WTC11 (cell line): ENCODE results near the gene AQP4.

Source experiments
- SP1 ChIP-seq: sonication (generic); formaldehyde crosslinking; conservative IDR thresholded peaks from 2 replicates; pipeline ENCODE4 v1.8.1; 2022; ENCODE audit warnings: missing genetic modification reagents
- TF ChIP-seq, protein P1 (sequence below): sonication (generic); formaldehyde crosslinking; IDR thresholded peaks from 2 replicates; pipeline ENCODE4 v1.8.0; 2023; ENCODE audit warnings: missing genetic modification reagents
- TF ChIP-seq, protein P2 (sequence below): fragments of 250-450 bp; sonication (Bioruptor Pico); conservative IDR thresholded peaks from 2 replicates; pipeline ENCODE4 v1.9.0; 2021; ENCODE audit warnings: mild to moderate bottlenecking
- TF ChIP-seq, protein P3 (sequence below): fragments of 200-600 bp; IDR thresholded peaks from 2 replicates; pipeline ENCODE4 v1.8.0; 2022; ENCODE audit warnings: antibody characterized with exemption
- TF ChIP-seq, protein P4 (sequence below): sonication (generic); formaldehyde crosslinking; IDR thresholded peaks from 2 replicates; pipeline ENCODE4 v1.8.1; 2022; ENCODE audit warnings: missing genetic modification reagents, borderline replicate concordance

DNA sequence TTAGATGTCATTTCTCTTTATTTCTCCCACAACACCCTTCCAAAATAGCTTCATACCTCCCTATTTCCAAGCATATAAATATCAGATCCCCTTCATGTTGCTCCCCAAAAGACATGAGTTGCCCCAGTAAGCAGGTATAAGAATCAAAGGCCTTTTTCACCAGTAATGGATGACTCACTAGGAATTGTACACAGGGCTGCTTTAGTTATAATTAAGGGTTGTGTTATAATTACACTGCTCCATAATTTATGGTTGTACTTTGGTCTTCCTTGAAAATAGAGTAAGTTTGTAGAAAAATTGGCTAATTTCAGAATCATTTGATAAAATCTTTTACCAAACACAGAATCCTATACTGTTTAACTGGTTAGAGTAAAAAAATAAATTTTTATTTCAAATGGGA lies 8.8 kb upstream of the AQP4 start:
- TF ChIP-seq SP1 (CRISPR knock-in tag) = no peak
- TF ChIP-seq, protein P1, sequence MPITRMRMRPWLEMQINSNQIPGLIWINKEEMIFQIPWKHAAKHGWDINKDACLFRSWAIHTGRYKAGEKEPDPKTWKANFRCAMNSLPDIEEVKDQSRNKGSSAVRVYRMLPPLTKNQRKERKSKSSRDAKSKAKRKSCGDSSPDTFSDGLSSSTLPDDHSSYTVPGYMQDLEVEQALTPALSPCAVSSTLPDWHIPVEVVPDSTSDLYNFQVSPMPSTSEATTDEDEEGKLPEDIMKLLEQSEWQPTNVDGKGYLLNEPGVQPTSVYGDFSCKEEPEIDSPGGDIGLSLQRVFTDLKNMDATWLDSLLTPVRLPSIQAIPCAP (CRISPR knock-in tag) = no peak
- TF ChIP-seq, protein P2, sequence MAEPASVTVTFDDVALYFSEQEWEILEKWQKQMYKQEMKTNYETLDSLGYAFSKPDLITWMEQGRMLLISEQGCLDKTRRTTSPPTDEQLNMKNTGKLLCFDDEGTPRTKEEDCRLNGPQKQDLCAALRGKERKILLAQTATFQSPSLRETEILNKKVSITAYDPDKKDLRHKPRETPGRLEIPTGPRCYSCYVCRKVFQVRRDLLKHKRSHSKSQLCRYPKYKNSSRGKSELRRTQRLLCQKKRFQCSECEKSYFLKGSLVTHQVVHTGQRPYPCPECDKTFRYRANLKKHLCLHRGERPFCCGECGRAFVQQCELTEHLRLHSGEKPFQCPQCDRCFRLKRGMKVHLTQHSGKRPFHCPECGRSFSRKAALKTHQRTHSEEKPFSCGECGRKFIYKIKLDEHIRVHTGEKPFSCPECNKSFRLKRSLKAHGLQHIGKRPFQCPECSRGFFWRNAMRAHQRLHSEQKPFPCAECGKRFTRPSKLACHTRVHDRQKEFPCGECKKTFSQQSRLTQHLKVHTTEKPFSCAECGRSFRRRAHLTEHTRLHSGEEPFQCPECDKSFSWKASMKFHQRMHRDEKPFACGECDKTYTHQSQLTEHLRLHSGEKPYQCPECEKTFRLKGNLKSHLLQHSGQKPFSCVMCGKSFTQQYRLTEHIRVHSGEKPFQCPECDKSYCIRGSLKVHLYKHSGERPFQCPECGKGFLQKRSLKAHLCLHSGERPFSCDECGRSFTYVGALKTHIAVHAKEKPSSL (CRISPR knock-in tag) = no peak
- TF ChIP-seq, protein P3, sequence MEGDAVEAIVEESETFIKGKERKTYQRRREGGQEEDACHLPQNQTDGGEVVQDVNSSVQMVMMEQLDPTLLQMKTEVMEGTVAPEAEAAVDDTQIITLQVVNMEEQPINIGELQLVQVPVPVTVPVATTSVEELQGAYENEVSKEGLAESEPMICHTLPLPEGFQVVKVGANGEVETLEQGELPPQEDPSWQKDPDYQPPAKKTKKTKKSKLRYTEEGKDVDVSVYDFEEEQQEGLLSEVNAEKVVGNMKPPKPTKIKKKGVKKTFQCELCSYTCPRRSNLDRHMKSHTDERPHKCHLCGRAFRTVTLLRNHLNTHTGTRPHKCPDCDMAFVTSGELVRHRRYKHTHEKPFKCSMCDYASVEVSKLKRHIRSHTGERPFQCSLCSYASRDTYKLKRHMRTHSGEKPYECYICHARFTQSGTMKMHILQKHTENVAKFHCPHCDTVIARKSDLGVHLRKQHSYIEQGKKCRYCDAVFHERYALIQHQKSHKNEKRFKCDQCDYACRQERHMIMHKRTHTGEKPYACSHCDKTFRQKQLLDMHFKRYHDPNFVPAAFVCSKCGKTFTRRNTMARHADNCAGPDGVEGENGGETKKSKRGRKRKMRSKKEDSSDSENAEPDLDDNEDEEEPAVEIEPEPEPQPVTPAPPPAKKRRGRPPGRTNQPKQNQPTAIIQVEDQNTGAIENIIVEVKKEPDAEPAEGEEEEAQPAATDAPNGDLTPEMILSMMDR = no peak
- TF ChIP-seq, protein P4, sequence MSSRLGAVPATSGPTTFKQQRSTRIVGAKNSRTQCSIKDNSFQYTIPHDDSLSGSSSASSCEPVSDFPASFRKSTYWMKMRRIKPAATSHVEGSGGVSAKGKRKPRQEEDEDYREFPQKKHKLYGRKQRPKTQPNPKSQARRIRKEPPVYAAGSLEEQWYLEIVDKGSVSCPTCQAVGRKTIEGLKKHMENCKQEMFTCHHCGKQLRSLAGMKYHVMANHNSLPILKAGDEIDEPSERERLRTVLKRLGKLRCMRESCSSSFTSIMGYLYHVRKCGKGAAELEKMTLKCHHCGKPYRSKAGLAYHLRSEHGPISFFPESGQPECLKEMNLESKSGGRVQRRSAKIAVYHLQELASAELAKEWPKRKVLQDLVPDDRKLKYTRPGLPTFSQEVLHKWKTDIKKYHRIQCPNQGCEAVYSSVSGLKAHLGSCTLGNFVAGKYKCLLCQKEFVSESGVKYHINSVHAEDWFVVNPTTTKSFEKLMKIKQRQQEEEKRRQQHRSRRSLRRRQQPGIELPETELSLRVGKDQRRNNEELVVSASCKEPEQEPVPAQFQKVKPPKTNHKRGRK (CRISPR knock-in tag) = no peak
